GM18909 (cell line): ENCODE results near the gene CTRB1.
"Not testable (repeated sequence)": the region's sequence is repeated elsewhere in the genome, so short reads cannot be mapped to it uniquely, and the experiment has no call there.

Source experiments
- ATAC-seq: cut with Tn5 transposase; IDR thresholded peaks from one replicate; pipeline ENCODE4 v1.9.1; 2021; ENCODE audit warnings: mild to moderate bottlenecking; ENCODE audit not compliant: unreplicated experiment, poor library complexity

The CTRB1 gene

DNA sequence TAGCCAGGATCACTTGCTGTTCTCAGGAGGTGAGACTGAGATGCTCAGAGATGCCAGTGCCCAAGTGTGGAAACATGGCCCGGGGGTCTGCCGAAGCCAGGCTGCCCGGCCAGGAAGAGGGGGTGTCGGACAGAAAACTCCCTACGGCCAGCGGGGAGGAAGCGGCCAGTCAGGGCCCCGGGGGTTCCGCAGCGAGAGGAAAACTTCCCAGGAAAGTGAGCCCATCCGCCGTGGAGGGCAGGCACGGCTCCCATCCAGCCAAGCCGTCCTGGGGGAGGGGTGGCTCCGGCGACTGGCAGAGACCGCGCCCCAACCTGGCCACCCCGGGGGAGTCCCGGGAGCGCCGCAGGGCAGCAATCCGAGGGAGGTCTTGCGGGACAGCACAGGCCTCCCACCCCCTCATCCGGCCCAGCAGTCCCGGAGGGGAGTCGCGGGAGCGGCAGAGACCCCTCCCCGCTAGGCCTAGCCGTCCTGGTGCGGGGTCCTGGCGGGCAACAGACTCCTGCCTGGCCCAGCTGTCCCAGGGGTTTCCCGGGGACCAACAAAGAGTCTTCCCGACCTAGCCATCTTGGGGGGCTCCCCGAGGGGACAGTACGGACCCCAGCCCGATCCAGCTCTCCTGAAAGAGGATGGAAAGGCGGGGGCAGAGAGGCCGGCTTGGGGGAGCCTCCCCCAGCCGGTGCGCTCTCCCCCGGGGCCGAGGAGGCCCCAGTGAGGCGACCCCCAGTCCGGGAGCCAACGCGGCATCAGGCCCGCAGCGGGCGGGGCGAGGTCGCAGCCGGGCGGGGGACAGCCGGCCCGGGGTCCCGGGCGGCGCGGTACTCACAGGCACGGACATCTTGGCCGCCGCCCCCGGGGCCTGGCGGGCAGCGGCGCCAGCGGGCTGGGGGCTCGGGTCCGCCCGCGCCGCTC is 46.5 kb downstream of the CTRB1 start:
- peak; percentile 29 for ATAC-seq

DNA sequence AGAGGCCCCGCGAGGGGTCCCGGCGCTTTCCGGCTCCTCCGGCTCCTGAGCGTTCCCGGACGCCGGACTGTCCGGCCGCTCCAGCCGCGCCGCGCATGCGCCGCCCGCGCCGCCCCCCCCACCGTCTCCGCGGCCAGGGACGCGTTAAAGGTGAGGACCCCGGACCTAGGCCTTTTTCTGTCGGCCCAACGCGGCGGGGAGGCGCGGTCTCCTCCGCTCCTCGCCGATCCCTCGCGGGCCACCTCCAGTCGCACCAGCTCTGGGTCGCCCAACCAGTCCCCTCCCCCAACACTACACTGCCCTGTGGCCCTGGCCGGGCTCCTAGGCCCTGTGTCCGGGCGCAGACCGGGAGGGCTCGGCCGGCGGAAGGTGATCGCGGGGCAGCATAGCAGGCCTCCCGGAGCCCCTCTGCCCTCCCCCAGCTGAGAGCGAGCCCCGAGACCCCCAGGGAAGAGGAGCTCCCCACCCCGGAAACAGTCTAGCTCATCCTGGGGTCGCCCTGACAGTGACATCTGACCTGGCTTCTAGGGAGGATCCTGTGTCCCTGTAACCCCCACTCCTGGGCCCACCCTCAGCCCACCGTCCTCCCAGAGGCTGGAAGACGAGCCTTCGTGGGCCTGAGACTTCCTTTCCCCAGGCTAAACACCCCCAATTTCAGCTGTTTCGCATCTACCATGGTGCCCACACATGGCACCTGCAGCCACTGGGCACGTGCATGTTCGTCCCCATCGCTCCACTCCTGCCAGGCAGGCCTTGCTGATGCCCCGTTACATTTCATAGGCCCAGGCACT is 47.3 kb downstream of the CTRB1 start:
- ATAC-seq = peak; percentile 70

DNA sequence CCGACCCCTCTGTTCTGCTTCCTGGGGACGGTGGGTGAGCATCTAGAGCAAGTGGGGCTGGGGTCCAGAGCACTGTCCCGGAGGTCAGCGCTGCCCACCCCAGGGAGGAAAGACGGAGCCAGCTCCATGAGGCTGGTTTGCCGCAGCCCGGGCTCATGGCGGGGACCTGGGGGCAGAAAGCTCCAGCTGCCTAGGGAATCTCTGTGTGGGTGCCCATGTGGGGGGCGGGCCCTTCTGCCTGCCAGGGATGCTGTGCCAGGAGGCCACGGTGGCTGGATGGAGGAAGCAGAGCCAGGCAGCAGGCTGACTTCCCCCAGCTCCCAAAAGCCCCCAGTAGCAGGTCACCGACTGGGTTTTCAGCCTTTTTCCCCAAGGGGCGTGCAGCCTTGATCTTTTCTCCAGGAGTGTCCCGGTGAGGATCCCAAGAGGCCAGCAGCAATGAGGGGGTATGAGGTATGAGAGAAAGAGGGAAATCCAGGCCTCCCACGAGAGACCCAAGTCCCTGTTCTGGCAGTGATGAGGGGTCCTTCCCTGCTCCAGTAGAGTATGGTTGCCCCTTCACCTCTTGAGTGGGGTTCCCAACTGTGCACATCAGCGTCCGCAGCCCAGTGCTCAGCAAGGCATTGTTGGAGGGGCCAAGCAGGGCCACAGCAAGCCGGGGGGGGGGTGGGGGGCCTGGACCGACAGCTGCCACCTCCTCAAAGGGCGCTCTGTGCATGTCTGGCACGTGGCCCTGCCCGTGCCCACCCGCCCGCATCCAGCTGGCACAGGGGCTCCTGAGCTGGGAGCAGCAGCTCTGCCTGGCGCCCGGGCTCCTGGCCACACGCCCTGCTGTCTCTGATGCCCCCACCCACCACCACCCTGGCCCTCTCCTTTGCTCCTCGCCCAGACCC is 48.2 kb downstream of the CTRB1 start:
- ATAC-seq = no peak

DNA sequence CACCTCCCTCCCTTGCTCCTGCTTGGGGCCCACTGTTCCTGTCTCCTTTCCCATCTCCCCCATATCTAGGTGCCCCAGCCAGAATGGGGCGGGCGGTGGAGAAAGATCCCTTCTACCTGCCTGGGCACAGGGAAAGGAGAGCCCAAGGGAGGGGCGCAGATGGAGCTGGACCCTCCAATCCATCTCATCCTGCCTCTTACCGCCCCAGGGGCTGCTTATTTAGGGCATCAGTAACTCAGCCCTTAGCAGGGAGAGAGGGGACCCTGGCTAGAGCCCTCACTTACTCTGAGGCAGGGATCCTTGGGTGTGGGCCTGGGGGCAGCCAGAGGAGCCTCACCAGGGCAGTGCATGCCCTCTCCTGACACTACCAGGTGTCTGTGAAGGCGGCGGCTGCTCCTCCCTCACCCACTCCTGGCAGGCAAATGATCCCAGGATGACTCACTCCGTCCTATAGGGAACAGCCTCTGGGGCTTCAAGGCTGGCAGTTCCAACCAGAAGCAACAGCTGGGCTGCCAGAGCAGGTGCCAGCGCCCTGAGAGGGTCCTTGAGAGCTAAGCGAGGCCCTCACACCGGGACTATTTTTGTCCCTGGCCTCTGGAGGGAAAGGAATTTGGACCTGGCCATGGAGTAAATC is 49.0 kb downstream of the CTRB1 start:
- no peak for ATAC-seq

DNA sequence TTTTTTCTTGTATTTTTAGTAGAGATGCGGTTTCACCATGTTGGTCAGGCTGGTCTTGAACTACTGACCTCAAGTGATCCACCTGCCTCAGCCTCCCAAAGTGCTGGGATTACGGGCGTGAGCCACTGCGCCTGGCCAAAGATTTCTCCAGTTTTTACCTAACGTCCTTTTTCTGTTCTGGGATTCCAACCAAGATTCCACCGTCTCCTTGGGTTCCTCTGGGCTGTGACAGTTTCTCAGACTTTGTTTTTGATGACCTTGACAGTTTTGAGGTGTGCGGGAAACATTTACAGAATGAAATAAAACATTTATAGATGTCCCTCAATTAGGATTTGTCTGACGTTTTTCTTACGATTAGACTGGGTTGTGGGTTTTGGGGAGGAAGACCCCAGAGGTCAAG is 50.6 kb downstream of the CTRB1 start:
- ATAC-seq = not testable (repeated sequence)

DNA sequence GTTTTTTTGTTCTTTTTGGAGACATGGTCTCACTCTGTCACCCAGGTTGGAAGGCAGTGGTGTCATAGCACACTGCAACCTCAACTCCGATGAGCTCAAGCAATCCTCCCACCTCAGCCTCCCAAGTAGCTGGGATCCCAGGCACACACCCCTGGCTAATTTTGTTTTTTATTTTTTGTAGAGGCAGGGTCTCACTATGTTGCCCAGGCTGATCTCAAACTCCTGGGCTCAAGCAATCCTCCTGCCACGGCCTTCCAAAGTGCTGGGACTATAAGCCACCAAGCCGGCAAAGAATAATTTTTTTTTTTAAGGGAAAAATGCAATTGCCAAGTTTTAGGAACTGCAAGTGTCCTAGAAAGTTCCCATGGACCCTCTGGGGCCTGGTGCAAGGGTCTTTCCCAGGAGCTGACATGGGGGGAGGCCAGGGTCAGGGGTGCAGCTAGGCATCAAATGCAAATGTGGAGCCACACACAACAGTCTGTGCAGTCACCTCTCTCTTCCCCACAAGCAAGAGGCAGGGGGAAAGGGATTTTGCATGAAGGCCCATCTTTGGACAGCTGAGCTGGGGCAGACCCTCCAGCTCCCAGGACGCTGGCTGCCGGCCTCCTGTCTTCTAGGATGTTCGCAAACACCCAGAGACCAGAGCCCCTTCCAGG is 52.8 kb downstream of the CTRB1 start:
- peak; percentile 27 for ATAC-seq

DNA sequence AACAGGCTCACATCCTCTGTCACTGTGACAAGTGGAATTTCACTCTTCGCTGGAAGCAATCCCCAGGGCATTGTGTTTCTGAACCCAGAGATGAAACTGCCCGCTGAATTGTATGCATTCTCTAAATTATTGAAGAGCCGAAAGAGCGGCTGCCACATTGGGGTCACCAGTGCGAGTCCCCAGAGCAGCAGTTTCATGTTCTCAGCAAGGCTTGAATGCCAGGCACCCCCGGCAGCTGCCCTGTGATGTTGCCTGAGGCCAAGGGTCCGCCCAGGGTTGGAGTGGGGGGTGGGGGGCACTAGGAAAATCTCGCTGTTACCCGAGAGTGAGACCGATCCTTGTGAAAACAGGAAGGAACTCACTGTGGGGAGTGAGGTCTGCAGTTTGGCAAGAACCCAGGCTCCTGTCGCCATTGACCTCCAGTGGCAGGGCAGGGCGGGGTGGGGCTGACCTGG is 53.3 kb downstream of the CTRB1 start:
- peak; percentile 69 for ATAC-seq

DNA sequence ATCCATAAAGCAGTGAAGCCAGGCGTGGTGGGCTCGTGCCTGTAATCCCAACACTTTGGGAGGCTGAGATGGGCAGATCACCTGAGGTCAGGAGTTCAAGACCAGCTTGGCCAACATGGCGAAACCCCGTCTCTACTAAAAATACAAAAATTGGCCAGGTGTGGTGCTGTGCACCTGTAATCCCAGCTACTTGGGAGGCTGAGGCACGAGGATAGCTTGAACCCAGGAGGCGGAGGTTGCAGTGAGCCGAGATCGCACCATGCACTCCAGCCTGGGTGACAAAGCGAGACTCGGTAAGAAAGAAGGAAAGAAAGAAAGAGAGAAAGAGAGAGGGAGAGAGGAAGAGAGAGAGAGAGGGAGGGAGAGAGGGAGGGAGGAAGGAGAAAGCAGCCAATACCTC is 53.8 kb downstream of the CTRB1 start:
- not testable (repeated sequence) for ATAC-seq

DNA sequence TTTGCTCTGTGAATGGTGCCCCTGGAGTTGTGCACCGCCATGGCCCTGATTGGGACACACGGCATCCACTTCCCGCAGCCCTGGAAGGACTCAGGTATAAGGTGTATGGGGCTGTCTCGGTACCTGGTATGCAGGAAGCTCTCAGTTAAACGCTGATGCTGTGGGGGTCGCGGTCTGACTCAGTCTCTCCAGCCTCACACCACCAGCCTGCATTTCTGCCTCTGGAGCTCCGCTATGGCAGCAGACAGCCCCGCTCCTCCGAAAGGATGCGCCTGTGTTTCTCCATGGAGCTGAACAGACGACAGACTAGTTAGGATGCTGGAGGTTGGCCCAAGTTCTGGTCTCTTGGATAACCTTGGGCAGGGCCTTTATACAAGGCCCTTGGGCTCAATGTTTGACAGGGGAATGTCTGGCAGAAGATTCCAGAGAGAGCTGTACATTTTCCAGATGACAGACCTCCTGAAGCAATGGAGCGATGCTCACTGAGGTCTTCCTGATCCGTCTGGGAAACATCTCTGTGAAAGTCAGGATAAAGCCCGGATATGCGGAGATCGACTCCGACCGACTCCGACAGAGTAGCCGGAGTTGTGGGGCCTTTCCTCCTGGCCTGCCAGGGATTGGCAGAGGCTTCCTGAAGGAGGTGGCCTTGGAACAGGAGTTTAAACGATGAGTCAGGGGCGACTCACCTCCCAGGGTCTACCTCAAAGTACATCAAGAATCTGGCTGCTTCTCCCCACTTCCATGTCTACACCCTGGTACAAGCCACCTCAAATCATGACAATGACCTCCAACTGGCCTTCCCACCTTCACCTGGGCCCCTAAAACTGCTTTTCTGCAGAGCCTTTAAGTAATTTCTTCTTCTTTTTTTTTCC is 54.5 kb downstream of the CTRB1 start:
- ATAC-seq = no peak
